ENCODE data around the gene HOXA7.

DNA sequence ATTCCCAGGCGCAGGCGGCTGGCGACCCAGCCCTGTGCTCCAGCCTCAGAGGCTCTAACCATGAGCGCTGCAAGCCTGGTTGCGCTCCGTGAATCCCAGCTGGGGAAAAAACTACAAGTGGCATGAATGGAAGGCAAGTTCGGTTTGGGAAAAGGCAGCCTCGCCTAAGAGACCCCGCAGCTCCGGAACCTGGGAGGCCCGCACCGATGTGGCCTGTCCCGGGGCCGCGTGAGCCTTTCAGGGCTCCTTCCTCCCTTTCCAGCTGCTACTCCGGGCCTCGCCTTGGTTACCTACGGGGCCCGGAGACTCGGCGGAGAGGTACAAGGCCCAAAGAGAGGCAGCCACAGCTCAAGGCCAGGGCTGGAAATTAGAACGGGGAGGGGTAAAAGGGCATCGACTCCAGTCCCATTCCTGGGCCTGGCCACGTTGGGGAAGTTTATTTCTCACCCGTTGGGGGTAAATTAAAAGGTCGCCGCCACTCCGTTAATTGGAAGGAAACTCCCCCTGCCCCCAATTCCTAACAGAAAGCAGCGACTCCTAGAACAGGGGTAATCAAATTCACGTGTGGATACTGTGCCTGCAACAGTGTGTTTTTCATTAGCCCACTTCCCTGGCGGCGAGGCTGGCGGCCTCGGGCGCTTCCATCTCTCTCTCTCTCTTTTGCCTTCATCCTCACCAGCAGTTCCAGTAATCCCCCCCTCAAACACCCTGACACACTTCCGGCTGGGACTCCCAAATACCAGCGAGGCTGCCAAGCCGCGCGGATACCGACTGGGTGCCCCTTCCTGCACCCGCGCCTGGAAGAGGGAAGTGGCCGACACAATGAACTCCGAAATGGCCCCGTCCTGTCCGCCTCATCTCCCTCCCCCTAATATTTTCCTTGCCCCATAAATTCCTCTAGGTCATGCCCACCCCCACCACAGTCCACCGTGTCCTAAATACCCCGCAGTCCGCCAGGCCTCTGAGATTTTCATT, 10.3 kb upstream of the HOXA7 start:
- no peak for TF ChIP-seq POLR2A (IDR thresholded peaks at IDR 0.05; ENCODE audit: low read depth, low read length)
- TF ChIP-seq SPI1 (IDR thresholded peaks at IDR 0.05; ENCODE audit: low read depth, low read length) = no peak
- TF ChIP-seq POLR2AphosphoS5 (IDR thresholded peaks at IDR 0.05; ENCODE audit: low read depth, low read length) = no peak
- TF ChIP-seq TAF1 (IDR thresholded peaks at IDR 0.05; ENCODE audit: low read depth, low read length) = no peak
- TF ChIP-seq POU2F2 (IDR thresholded peaks at IDR 0.05; ENCODE audit: low read depth, low read length) = no peak
